Thyroid gland (tissue), 4 donors: ENCODE results near the gene POLR3GL. TPM values are rescaled to one million over a fixed set of nuclear protein-coding genes. Genes with fewer than 3 reads are reported as not detected.
A peak's percentile ranks its signal among the peaks of the same experiment; 100 is the strongest.

Source experiments
- DNase-seq, 2 donors: peaks; one replicate each; pipeline ENCODE4 v3.0.0-alpha.2; 2019
- H3K27ac ChIP-seq, 3 donors: fragments of 200-600 bp; sonication (generic); 1 replicate in 2 of 3; 2 replicates in 1 of 3; pipeline ENCODE4 v1.5.1; 2016 to 2019; ENCODE audit warnings: mild to moderate bottlenecking in 1 of 3, moderate library complexity in 1 of 3
- H3K27me3 ChIP-seq: fragments of 200-600 bp; sonication (generic); one replicate; pipeline ENCODE4 v1.5.1; 2019
- H3K36me3 ChIP-seq, 2 donors: fragments of 200-600 bp; sonication (generic); one replicate each; pipeline ENCODE4 v1.5.1; 2016 to 2019
- H3K4me1 ChIP-seq, 2 donors: fragments of 200-600 bp; sonication (generic); one replicate each; pipeline ENCODE4 v1.5.1; 2017 to 2019
- H3K4me3 ChIP-seq, 3 donors: fragments of 200-600 bp; sonication (generic); replicated peaks in 1 of 3; 1 replicate in 2 of 3; 2 replicates in 1 of 3; pipeline ENCODE4 v1.5.1; 2016; ENCODE audit warnings: mild to moderate bottlenecking in 1 of 3
- H3K9me3 ChIP-seq: fragments of 200-600 bp; sonication (generic); one replicate; pipeline ENCODE4 v1.5.1; 2017
- POLR2A ChIP-seq, 2 donors: fragments of 450-650 bp; IDR thresholded peaks; one replicate each; pipeline ENCODE4 v1.6.1; 2017; ENCODE audit warnings: antibody characterized with exemption in 2 of 2, mild to moderate bottlenecking in 2 of 2, moderate library complexity in 1 of 2
- WGBS, 2 donors: methylation state at CpG; one replicate each; pipeline ENCODE4 v1.1.5; 2017; 5-methylcytosine and 5-hydroxymethylcytosine counted together
- intact Hi-C: fragments of 100-400 bp; cut with DNase I; formaldehyde crosslinking; loops from one replicate; pipeline ENCODE4 v1.15.1; 2023
- total RNA-seq, 4 donors: library from RNA; depleted of rRNA; stranded (reverse); fragments of >200 nt; gene quantifications; one replicate each; pipeline ENCODE4 v1.2.3, GENCODE V29; 2016
- TF ChIP-seq, protein P1 (sequence below), 6 experiments: fragments of 200-600 bp in 3 of 6; fragments of 450-650 bp in 3 of 6; sonication (generic) in 3 of 6; IDR thresholded peaks; one replicate each; pipeline ENCODE4 v1.5.1; 2016 to 2019; ENCODE audit warnings: antibody characterized with exemption in 6 of 6, mild to moderate bottlenecking in 2 of 6, inconsistent platforms in 1 of 6, moderate library complexity in 1 of 6

The POLR3GL gene
- total RNA-seq, 4 donors from 2014 or later, result 12.5 to 36.4 (median 22.7) TPM

DNA sequence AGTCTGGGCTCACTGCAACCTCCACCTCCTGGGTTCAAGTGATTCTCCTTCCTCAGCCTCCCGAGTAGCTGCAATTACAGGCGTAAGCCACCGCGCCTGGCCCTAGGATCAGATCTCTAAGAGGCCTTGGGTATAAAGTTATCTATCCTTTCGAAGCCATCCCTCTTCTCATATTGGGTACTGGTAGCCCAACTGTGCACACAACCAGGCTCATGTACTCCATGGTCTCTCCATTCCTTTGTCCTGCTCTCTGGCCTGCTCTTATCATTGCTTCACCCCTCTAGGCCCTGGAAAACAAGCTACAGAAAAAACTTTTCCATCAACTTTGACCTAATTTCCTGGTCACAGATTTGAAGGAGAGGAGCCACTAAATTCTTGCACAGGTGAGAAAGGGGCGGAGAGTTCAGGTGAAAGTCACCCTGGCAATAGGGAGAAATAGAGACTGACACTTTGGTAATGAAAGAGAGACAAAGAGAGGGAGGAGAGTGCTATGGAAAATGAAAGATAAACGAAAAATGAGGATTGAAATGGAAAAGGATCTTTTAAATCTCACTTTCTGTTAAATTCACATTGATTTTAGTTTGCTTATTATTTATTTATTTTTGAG, 25.9 kb downstream of the POLR3GL start:
- Histone ChIP-seq H3K36me3 (peaks cover 36% of the 10 kb centered on the region in 2 donors), H3K9me3 (no peaks in the 10 kb centered on the region), H3K27me3 (no peaks in the 10 kb centered on the region), H3K4me3 (no peak overlapping the region), H3K4me1 (peaks cover 21 to 43% of the 10 kb centered on the region in 2 donors), H3K27ac (peak overlapping the region; percentile 94 to 96 (median 95))
- intact Hi-C loops, result no loop called here
- TF ChIP-seq POLR2A (IDR thresholded peaks at IDR 0.05), result peak in 1 of 2 donors; percentile 69
- TF ChIP-seq, protein P1, sequence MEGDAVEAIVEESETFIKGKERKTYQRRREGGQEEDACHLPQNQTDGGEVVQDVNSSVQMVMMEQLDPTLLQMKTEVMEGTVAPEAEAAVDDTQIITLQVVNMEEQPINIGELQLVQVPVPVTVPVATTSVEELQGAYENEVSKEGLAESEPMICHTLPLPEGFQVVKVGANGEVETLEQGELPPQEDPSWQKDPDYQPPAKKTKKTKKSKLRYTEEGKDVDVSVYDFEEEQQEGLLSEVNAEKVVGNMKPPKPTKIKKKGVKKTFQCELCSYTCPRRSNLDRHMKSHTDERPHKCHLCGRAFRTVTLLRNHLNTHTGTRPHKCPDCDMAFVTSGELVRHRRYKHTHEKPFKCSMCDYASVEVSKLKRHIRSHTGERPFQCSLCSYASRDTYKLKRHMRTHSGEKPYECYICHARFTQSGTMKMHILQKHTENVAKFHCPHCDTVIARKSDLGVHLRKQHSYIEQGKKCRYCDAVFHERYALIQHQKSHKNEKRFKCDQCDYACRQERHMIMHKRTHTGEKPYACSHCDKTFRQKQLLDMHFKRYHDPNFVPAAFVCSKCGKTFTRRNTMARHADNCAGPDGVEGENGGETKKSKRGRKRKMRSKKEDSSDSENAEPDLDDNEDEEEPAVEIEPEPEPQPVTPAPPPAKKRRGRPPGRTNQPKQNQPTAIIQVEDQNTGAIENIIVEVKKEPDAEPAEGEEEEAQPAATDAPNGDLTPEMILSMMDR (IDR thresholded peaks at IDR 0.05), result no peak
- peak; percentile 59 to 64 for DNase-seq
- 85 to 90% methylated on average over 7 of the region's 7 CpGs for WGBS, 2 donors

DNA sequence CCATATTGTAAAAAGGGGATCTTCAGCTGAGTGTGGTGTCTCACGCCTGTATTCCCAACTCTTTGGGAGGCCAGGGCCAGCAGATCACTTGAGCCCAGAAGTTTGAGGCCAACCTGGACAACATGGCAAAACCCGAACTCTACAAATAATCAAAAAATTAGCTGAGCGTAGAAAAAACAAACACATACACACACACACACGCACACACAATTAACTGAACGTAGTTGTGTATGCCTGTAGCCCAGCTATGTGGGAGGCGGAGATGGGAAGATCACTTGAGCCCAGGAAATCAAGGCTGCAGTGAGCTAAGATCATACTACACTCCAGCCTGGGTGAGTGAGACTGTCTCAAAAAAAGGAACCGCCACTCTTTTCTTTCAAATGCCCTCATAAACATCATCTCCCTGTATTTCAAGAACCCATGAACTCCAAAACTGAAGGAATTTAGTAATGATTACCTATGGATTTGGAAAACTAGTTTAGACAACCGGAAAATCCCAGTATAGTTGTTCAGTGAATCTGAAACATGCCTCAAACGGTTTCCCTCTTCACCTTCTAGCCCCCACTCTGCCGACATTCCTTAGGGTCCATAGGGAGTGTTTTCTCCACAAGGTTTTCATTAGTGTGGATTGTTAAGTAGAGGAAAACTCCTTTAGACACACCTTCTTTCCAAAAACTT, 27.4 kb downstream of the POLR3GL start:
- TF ChIP-seq, protein P1 (IDR thresholded peaks at IDR 0.05), result no peak
- peak in 1 of 2 donors; percentile 31 for TF ChIP-seq POLR2A (IDR thresholded peaks at IDR 0.05)
- Histone ChIP-seq H3K9me3 (no peaks in the 10 kb centered on the region), H3K27me3 (no peaks in the 10 kb centered on the region), H3K4me3 (peak overlapping the region in 1 of 3 donors; percentile 82), H3K27ac (peak overlapping the region; percentile 94 to 96 (median 95)), H3K36me3 (peaks cover 40 to 44% of the 10 kb centered on the region in 2 donors), H3K4me1 (peaks cover 18 to 30% of the 10 kb centered on the region in 2 donors)
- intact Hi-C loops, result no loop called here
- DNase-seq, result peak in 1 of 2 donors; percentile 4
- 58 to 69% methylated on average over 10 of the region's 10 CpGs for WGBS, 2 donors

DNA sequence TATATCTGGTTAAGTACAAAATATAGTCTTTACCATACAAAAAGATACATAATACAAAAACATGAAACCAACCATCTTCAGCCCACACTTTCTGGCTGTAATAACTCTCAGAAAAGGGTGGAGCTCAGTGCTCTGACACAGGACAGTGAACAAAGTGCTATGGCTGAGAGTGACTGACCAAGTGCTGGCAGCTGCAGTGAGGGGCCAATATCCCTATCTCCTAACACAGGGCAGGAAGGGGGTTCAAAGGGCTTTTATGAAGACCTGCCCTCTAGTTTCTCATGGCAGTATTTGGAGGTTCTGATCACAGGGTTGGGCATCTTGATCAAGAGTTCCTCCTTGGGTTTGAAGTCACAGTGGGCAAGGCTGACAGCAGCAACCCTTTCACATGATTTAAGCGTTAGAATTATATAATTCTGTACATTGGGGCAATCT, 28.0 kb downstream of the POLR3GL start:
- intact Hi-C loops, result no loop called here
- WGBS, 2 donors, result 65 to 84% methylated on average over 1 of the region's 1 CpG
- Histone ChIP-seq H3K4me1 (peaks cover 20 to 28% of the 10 kb centered on the region in 2 donors), H3K4me3 (peak overlapping the region; percentile 8 to 97 (median 82)), H3K27ac (peak overlapping the region; percentile 94 to 96 (median 95)), H3K36me3 (peaks cover 40 to 44% of the 10 kb centered on the region in 2 donors), H3K27me3 (no peaks in the 10 kb centered on the region), H3K9me3 (no peaks in the 10 kb centered on the region)
- TF ChIP-seq, protein P1 (IDR thresholded peaks at IDR 0.05), result no peak
- TF ChIP-seq POLR2A (IDR thresholded peaks at IDR 0.05), result peak in 1 of 2 donors; percentile 45
- DNase-seq, result peak in 1 of 2 donors; percentile 4

DNA sequence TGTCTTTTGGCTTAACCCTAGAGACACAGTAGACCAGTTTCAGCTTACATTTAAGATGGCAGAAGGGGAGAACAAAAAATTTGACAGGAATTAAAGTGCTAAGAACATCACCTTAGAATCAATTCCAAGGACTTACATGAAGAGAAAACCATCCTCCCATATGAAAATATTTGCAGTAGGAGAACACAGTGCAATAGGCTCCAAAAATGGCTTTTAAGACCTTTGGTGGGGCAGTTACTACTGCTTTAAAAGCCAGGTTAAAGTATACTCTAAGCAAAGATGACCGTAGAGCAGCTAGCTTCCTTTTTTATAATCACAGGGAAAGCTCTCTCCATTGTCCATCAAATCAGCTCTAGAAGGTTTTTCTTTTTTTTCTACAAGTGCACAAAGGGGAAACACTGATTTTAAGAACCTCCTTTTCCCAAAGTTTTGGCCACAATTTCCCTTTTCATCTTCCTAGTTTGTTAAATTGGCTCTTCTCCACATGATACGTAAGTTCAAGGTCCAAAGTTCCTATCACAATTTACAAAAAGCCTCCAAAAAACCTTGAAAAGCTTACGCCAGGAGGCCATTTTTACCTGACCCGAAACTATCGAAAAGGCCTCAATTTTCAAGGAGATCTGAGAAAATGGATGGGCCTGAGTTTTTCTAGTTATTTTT, 28.6 kb downstream of the POLR3GL start:
- H3K27me3 ChIP-seq, result no peaks in the 10 kb centered on the region
- peak overlapping the region; percentile 8 to 97 (median 82) for H3K4me3 ChIP-seq
- peaks cover 22 to 26% of the 10 kb centered on the region in 2 donors for H3K4me1 ChIP-seq
- no peak for TF ChIP-seq POLR2A (IDR thresholded peaks at IDR 0.05)
- TF ChIP-seq, protein P1 (IDR thresholded peaks at IDR 0.05), result no peak
- peak overlapping the region; percentile 94 to 96 (median 95) for H3K27ac ChIP-seq
- peaks cover 40 to 44% of the 10 kb centered on the region in 2 donors for H3K36me3 ChIP-seq
- intact Hi-C loops, result no loop called here
- no peak for DNase-seq
- WGBS, 2 donors, result 49 to 71% methylated on average over 5 of the region's 5 CpGs
- no peaks in the 10 kb centered on the region for H3K9me3 ChIP-seq
